ENCODE measurements around the gene CMTM2. TPM values are rescaled to one million over a fixed set of nuclear protein-coding genes. Genes with fewer than 3 reads are reported as not detected.

The CMTM2 gene
- total and polyA plus RNA-seq, 9 donors: 0.25 to 0.68 (median 0.44) TPM

DNA sequence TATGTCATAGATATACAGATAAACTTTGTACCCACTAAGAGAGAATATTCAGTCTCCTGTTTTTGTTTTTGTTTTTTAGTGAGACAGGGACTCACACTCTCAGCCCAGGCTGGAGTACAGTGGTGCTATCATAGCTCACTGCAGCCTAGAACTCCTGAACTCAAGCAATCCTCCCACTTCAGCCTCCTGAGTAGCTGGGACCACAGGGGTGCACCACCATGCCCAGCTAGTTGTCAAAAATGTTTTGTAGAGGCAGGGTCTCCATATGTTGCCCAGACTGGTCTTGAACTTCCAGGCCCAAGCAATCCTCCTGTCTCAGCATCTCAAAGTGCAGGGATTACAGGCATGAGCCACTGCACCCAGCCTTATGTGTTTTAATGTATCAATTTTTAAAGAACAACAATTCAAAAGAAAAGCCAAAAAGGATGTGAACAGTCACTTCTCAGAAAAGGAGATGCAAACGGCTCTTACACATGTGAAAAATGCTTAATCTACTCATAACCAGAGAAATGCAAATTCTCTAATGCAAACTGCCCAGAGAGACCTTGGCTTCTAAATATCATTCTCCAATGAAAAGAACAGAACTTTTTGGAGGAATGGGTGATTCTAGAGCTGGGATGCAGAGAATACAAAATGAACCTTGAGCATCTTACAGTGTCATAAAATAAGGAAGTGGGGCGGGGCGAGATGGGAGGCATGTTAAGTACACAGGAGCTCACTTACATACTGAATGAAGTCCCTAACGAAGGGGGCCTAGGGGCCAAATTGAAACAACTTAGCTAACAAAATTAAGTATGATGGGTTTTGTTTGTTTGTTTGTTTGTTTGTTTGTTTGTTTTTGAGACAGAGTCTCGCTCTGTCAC is 18.0 kb downstream of the CMTM2 start:
- Histone ChIP-seq H3K36me3 (ENCODE audit: control insufficient read depth, insufficient read depth, low read length) (no peaks in the 10 kb centered on the region), H3K9me3 (replicated peaks; ENCODE audit: control insufficient read depth, low read depth, low read length) (no peaks in the 10 kb centered on the region), H3K4me3 (ENCODE audit: low read length) (no peak overlapping the region), H3K27me3 (ENCODE audit: control insufficient read depth, insufficient read depth, low read length) (no peaks in the 10 kb centered on the region), H3K4me1 (ENCODE audit: control insufficient read depth, insufficient read depth, low read length) (no peaks in the 10 kb centered on the region), H3K27ac (ENCODE audit: low read length) (no peak overlapping the region)
- DNase-seq: no peak
- 83% methylated on average over 2 of the region's 5 CpGs for WGBS (ENCODE audit: insufficient coverage)

DNA sequence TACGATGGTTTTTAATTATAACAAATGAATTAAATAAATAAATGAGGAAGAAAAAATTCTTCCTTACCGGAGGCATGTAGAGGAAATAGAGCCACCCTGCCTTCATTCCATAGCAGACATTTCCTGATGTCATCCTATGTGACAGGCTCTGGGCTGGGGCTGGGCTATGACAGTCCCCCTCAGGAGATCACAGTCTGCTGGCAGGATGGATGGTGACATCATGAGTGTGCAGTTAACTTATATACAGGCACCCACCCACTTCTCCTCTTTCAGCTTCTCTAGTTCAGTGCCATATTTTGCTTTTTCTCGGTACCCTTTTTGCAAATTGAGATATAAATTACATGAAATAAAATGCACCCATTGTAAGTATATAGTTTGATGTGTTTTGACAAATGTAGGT is 18.8 kb downstream of the CMTM2 start:
- no CpG with 5 or more reads among the region's 3 CpGs for WGBS (ENCODE audit: insufficient coverage)
- DNase-seq: no peak
- Histone ChIP-seq H3K9me3 (replicated peaks; ENCODE audit: control insufficient read depth, low read depth, low read length) (no peaks in the 10 kb centered on the region), H3K36me3 (ENCODE audit: control insufficient read depth, insufficient read depth, low read length) (no peaks in the 10 kb centered on the region), H3K4me3 (ENCODE audit: low read length) (no peak overlapping the region), H3K27me3 (ENCODE audit: control insufficient read depth, insufficient read depth, low read length) (no peaks in the 10 kb centered on the region), H3K4me1 (ENCODE audit: control insufficient read depth, insufficient read depth, low read length) (no peaks in the 10 kb centered on the region), H3K27ac (ENCODE audit: low read length) (no peak overlapping the region)

DNA sequence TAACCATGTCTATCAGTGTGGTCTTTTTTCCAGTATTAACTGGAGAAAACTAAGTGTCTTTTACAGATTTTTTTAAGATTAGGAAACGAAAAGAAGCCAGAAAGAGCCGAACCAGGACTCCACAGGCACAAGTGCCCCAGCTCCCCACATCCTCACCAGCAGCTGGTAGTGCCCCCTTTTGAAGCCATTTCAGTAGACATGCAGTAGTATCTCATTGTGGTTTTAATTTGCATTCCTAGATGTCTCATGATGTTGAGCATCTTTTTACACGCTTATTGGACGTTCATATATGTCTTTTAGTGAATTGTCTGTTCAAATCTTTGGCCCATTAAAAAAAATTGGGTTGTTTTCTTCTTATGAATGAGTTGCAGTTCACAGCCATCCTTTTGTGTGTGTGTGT is 20.5 kb downstream of the CMTM2 start:
- 80% methylated on average over 2 of the region's 4 CpGs for WGBS (ENCODE audit: insufficient coverage)
- H3K27ac ChIP-seq (ENCODE audit: low read length): no peak overlapping the region

DNA sequence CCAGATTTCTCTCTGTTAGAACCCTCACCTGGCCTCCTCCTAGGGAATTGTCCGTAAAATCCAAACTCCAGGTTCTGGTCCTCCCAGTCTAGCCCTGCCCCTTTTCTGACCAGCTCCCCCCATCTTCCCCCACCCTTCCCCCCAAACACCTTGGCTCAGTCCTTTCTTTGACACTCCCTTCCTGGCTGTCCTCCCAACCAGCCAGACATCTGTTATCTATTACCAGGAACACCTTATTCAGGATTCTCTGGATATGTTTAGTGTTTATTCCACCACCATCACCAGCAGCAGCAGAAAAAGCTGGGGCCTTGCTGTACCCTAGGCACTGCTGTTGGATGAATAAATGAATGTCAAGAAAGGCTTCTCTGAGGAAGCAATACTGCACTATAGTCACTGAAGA is 21.2 kb downstream of the CMTM2 start:
- DNase-seq: no peak
- Histone ChIP-seq H3K36me3 (ENCODE audit: control insufficient read depth, insufficient read depth, low read length) (no peaks in the 10 kb centered on the region), H3K27me3 (ENCODE audit: control insufficient read depth, insufficient read depth, low read length) (no peaks in the 10 kb centered on the region), H3K27ac (ENCODE audit: low read length) (no peak overlapping the region), H3K4me1 (ENCODE audit: control insufficient read depth, insufficient read depth, low read length) (peaks cover 8% of the 10 kb centered on the region), H3K9me3 (replicated peaks; ENCODE audit: control insufficient read depth, low read depth, low read length) (no peaks in the 10 kb centered on the region), H3K4me3 (ENCODE audit: low read length) (no peak overlapping the region)
- WGBS (ENCODE audit: insufficient coverage): 80% methylated on average over 1 of the region's 1 CpG

More for the DNA sequence above, 20.5 kb downstream of the CMTM2 start:
- H3K4me1 ChIP-seq (ENCODE audit: control insufficient read depth, insufficient read depth, low read length): peaks cover 8% of the 10 kb centered on the region
- no peaks in the 10 kb centered on the region for H3K36me3 ChIP-seq (ENCODE audit: control insufficient read depth, insufficient read depth, low read length)
- no peaks in the 10 kb centered on the region for H3K27me3 ChIP-seq (ENCODE audit: control insufficient read depth, insufficient read depth, low read length)
- no peak overlapping the region for H3K4me3 ChIP-seq (ENCODE audit: low read length)
- DNase-seq: no peak
- no peaks in the 10 kb centered on the region for H3K9me3 ChIP-seq (replicated peaks; ENCODE audit: control insufficient read depth, low read depth, low read length)

DNA sequence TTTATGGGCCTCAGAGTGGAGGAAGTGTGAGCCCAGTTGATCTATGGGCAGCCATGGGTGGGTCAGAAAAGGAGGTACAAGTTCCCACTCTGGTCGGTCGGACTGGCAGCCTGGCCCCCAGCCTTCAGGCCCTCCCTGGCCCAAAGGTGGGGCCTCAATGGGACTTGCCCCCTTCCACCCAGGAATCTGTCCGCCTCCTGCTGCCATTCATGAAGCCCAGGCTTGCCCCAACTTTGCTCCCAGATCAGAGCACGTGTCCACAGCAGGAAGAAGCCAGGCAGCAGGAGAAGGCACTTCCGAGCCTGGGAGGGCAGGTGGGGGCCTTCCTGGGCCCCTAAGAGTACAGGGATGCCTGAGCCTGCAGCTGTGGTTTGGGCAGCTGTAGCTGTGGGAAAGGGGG is 22.2 kb downstream of the CMTM2 start:
- no peaks in the 10 kb centered on the region for H3K9me3 ChIP-seq (replicated peaks; ENCODE audit: control insufficient read depth, low read depth, low read length)
- no peak for DNase-seq
- H3K27ac ChIP-seq (ENCODE audit: low read length): no peak overlapping the region
- H3K4me1 ChIP-seq (ENCODE audit: control insufficient read depth, insufficient read depth, low read length): peaks cover 17% of the 10 kb centered on the region
- WGBS (ENCODE audit: insufficient coverage): 91% methylated on average over 5 of the region's 5 CpGs
- H3K4me3 ChIP-seq (ENCODE audit: low read length): no peak overlapping the region
- H3K27me3 ChIP-seq (ENCODE audit: control insufficient read depth, insufficient read depth, low read length): no peaks in the 10 kb centered on the region
- H3K36me3 ChIP-seq (ENCODE audit: control insufficient read depth, insufficient read depth, low read length): no peaks in the 10 kb centered on the region

DNA sequence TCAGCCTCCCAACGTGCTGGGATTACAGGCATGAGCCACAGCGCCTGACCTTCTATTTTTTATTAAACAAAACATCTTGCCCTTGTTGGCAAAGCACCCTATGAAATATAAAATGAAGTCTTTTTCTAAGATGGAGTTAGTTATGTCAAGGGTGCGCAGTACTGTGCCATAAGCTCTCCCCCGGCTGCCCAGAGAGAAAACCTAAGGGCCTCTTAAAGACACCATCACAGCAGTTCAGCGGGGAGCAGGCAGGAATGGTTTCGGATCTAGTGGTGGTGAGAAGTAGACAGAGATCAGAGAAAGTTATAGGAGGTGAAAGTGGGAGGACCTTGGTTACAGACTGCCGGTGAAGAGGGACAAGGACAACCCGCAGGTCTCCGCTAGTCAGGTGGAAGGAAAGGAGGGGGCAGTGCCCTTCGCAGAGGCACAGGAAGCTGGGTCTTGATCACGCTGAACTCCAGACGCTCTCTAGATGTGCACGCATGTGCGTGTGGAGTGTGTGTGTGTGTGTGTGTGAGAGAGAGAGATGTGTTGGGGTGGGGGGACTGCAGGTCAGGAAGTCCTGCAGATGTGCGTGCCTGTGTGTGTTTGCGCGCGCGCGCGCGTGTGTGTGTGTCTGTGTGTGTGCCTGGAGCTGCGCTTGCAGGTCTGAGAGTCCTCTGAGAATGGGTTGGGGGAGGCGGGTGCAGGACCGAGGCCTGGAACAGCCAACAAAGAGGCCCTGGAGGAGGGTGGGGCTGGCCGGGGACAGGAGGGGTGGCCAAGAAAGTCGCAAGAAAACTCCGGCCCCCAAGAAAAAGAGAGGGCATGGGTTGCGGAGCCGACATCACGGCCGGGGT is 24.5 kb downstream of the CMTM2 start:
- peaks cover 26% of the 10 kb centered on the region for H3K4me1 ChIP-seq (ENCODE audit: control insufficient read depth, insufficient read depth, low read length)
- peak overlapping the region; percentile 72 for H3K27ac ChIP-seq (ENCODE audit: low read length)
- 2% methylated on average over 28 of the region's 32 CpGs for WGBS (ENCODE audit: insufficient coverage)
- peak; percentile 92 for DNase-seq
- H3K4me3 ChIP-seq (ENCODE audit: low read length): peak overlapping the region; percentile 67
- peaks cover 7% of the 10 kb centered on the region for H3K36me3 ChIP-seq (ENCODE audit: control insufficient read depth, insufficient read depth, low read length)
- no peaks in the 10 kb centered on the region for H3K9me3 ChIP-seq (replicated peaks; ENCODE audit: control insufficient read depth, low read depth, low read length)
- no peaks in the 10 kb centered on the region for H3K27me3 ChIP-seq (ENCODE audit: control insufficient read depth, insufficient read depth, low read length)

DNA sequence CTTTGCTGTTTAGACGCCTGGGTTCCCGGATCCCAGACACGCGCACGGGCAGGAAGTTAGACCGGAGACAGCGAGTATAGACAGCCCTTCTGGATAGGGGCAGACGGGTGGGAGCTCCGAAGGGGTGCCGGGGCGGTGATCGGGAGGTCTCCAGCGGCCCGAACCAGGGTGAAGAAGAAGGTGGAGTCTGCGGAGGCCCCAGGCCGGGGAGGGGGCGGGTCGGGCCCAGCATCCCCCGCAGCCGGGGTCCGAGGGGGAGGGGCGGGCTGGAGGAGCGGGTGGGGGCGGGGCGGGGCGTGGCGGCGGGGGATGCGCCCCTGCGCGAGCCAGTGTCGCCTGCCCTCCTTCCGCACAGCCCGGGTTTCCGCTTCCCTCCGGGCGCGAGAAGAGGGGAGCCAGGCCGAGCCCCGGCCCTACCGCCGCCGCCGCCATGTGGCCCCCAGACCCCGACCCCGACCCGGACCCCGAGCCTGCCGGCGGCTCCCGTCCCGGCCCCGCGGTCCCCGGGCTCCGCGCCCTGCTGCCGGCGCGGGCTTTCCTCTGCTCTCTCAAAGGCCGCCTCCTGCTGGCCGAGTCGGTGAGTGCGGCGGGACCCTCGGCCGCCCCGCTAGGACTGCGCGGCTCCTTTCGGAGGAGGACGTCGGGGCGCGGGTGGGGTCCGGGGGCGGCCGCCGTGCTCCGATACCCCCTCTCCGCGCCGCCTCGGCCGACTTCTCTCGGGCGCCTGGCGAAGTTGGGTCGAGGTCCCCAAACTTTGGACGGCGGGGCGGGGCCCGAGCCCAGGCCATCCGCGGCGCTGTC is 25.3 kb downstream of the CMTM2 start, which contains the start of gene CMTM3:
CMTM3 (plus strand) TSS at position 329 of the 801 bp plus-strand sequence; CDS start at position 431, 102 bp downstream.
- Histone ChIP-seq H3K4me1 (ENCODE audit: control insufficient read depth, insufficient read depth, low read length) (peaks cover 27% of the 10 kb centered on the region), H3K27me3 (ENCODE audit: control insufficient read depth, insufficient read depth, low read length) (no peaks in the 10 kb centered on the region), H3K36me3 (ENCODE audit: control insufficient read depth, insufficient read depth, low read length) (peaks cover 15% of the 10 kb centered on the region), H3K4me3 (ENCODE audit: low read length) (peak within 1 kb of the TSS; percentile 67), H3K9me3 (replicated peaks; ENCODE audit: control insufficient read depth, low read depth, low read length) (no peaks in the 10 kb centered on the region), H3K27ac (ENCODE audit: low read length) (peak within 1 kb of the TSS; percentile 72)
- WGBS (ENCODE audit: insufficient coverage): under 1% methylated on average over 76 of the region's 96 CpGs
- DNase-seq: peak; percentile 88

DNA sequence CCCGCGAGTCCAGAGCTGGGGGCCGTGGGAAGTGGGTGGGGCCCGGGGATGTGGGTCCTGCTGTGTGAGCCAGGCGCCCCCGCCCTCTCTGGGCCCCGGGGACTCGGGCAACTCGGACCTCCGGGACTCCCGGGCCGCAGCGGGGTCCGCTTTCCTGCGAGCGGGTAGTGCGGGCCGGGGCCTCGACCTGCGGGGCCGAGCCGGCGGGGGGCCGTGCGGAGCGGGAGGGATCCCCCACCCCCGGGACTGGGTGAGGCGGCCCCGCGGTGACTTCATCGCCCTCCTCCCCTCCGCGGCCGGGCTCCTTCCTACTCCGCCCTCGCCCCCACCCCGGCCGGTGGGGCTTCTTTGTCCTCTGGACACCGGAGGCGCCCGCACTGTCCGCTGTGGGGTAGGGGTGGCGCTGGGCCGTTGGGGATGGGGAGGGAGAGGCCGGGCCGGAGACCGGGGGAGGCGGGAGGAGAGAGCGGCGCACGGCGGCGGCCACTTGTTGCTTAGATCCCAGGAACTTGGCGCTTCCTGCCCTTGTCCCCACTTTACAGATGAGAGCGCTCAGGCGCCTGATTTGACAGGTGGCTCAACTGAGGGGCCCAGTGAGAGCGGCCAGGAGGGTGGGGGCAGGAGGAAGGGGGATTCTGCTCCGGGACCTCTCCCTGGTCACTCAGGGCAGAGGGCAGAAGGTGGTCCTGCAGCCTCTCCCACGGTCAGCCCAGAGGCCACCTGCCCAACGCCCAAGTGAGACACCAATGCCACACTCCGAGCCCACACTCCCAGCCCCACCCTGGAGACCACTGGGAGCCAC is 26.1 kb downstream of the CMTM2 start:
- H3K4me1 ChIP-seq (ENCODE audit: control insufficient read depth, insufficient read depth, low read length): peaks cover 27% of the 10 kb centered on the region
- 0% methylated on average over 36 of the region's 61 CpGs for WGBS (ENCODE audit: insufficient coverage)
- peak; percentile 79 for DNase-seq

More for the DNA sequence above, 26.1 kb downstream of the CMTM2 start:
- H3K36me3 ChIP-seq (ENCODE audit: control insufficient read depth, insufficient read depth, low read length): peaks cover 23% of the 10 kb centered on the region
- H3K4me3 ChIP-seq (ENCODE audit: low read length): peak overlapping the region; percentile 67
- H3K27ac ChIP-seq (ENCODE audit: low read length): peak overlapping the region; percentile 57
- no peaks in the 10 kb centered on the region for H3K9me3 ChIP-seq (replicated peaks; ENCODE audit: control insufficient read depth, low read depth, low read length)
- H3K27me3 ChIP-seq (ENCODE audit: control insufficient read depth, insufficient read depth, low read length): no peaks in the 10 kb centered on the region
